ENCODE data around the gene CRB1.

CRB1 gene

DNA sequence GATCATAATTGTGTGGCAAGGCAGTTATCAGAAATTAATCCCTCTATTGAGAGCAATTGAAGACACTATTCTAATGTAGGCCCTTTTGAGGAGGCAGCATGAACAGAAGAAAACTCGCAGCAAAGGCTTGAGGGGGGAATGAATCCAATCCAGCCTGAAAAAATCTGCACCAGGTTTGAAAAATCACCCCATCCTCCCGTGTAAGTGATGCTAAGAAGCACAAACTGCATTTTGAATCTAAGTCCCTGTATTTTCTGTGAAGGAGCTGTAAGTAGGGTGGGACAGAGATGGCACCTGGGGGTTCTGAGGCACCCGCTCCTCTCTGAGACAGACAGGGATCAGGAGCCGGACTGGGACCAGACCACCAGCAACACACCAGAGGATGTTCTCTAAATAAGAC is at the start of gene CRB1:
Gene CRB1 (plus strand): TSS at position 241 of the 400 bp plus-strand sequence. CDS start 161 bp downstream, outside the sequence.
- DNase-seq (ENCODE audit: low read depth in 2 of 2), result no peak

- no peak for DNase-seq (ENCODE audit: low read depth in 2 of 2)
These were observed 49.2 kb upstream of the CRB1 start for GRCh38 chr1:197218857-197219256.

DNA sequence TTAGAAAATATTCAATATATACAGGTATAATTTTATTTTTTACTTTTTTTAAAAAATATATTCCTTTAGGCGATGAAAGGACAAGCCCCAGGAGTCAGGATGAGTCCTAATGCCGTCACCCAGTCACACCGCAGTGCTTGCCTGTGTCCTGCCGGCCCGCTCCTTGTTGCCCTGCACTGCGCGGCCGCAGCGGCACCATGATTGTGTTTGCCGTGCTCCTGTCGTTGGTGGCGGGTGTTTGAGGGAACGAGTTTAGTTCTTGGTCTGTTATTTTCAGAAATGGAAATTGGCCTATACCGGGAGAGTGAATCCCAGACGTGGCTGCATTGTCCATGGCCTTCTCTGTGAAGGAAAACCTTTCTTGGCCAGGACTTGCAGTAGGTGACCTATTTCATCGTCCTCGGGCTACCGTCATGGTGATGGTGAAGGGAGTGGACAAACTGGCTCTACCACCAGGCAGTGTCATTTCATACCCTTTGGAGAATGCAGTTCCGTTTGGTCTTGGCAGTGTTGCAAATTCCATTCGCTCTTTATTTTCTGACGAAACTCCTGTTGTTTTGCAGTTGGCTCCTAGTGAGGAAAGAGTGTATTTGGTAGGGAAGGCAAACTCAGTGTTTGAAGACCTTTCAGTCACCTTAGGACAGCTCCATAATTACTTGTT is 45.9 kb upstream of the CRB1 start:
- DNase-seq (ENCODE audit: low read depth in 2 of 2), result no peak

- DNase-seq (ENCODE audit: low read depth in 2 of 2), result no peak
These were observed 45.3 kb upstream of the CRB1 start for GRCh38 chr1:197222780-197223179.

DNA sequence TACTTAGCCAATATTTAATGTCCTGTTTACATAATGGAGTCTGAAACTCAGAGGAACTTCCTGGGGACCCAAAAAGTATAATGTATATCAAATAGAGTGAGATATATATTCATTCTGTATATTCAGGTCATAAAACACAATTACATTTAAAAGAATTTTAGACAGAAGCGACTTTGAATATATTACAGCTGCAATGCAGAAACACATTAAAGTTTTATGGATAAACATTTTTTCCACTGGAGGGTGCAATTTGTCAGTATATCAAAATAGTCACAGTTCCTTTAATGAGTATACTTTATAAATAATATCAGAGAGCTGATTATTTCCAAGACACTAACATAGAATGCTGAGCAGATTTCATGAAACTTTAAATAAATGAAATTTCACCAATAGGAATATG is 43.9 kb upstream of the CRB1 start:
- DNase-seq (ENCODE audit: low read depth in 2 of 2), result no peak

GRCh38 chr1:197225611-197226010 is 42.4 kb upstream of the CRB1 start:
- no peak for DNase-seq (ENCODE audit: low read depth in 2 of 2)

DNA sequence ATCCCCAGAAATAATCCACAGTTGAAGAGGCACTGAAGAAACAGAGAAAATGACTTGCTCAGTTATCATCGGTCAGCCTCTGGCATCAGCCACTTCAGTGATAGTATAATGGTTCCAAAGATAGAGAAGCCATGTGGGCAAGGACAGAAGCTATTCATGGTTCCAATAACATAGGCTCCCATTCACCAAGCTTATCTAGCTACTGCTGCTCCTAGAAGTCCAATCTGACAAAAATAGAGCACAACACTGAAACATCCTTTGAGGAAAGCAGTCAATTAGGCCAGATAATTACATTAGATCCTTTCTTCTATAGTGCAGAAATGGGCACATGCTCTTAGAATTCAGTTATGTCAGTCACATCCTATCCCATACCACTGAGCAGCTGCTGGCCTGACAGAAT is 33.5 kb upstream of the CRB1 start:
- no peak for DNase-seq (ENCODE audit: low read depth in 2 of 2)

DNA sequence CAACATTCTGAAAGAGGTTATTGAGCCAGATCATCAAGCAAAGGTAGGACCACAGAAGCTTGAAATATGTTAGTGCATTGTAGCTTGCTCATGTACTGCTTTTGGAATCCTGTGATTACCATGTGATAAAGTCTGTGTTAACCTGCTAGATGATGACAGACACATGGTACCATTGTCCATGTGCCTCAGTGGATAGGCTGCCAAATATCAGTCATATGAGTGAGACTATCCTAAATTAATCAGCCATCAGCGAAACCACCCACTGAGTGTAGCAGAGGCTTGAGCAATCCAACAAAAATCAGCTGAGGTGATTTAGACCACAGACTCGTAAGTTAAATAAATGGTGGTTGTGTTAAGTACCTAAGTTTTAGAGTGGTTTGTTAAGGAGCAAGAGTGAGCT is 32.7 kb upstream of the CRB1 start:
- no peak for DNase-seq (ENCODE audit: low read depth in 2 of 2)

DNA sequence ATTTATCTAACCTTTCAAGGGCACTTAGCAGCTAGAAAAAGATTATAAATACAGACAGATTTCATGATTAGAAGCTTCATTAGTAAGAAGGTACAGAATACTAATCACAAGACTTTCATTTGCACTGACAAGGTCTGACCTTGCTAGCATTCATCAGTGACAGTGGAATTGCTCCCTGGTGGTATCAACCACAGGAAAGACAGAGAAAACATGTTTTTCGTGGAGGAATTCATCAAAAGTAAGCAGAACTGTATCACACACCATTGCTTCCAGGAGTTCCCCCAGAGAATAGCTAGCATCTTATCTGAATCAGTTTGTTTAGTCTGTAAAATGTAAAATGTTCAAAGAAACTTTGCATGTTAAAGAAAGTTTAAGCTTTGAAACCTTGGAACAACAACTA is 20.6 kb upstream of the CRB1 start:
- DNase-seq (ENCODE audit: low read depth in 2 of 2), result no peak

GRCh38 chr1:197249324-197249723 is 18.7 kb upstream of the CRB1 start:
- DNase-seq (ENCODE audit: low read depth in 2 of 2), result no peak

- no peak for DNase-seq (ENCODE audit: low read depth in 2 of 2)
These were observed 17.4 kb upstream of the CRB1 start for GRCh38 chr1:197250616-197251015.

GRCh38 chr1:197252973-197253372 is 15.1 kb upstream of the CRB1 start:
- no peak for DNase-seq (ENCODE audit: low read depth in 2 of 2)

DNA sequence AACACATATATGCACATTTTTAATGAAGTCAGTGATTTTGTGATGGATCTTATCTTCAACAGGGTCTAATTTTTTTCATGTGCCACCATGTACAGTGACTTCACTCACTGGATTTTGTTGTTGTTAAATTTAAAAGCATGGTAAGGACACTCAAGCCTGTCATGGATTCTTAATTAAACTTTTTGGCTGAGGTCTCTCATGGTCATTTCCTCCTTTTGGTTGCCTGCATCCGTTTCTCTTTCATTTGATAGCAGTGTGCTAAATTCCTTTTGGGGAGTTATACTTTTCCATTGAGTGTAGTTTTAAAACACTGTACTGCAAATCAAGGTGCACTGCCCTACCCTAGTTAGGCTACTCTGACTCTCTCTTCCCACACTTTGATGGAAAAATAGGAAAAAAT is 13.2 kb upstream of the CRB1 start:
- no peak for DNase-seq (ENCODE audit: low read depth in 2 of 2)

- no peak for DNase-seq (ENCODE audit: low read depth in 2 of 2)
These were observed 3.0 kb upstream of the CRB1 start for GRCh38 chr1:197264936-197265567.

DNA sequence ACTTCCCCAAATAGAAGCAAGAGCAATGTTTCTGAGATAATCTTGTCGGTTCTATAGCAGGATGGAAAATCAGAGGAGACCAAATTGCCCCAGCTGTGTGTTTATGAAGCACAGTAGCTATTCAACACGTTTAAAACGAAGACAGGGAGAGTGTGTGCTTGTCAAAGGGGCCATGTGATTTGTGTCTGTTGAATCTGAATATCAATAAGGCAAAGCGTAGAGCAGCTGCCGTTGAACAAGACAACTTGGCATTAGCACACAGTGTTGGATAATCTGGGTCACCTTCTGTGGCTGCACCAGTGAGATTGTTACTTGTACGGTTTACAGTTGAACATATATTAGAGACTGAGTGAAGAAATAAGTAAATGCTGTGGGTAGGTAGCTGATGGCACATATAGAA is 1.0 kb downstream of the CRB1 start:
- no peak for DNase-seq (ENCODE audit: low read depth in 2 of 2)

- no peak for DNase-seq (ENCODE audit: low read depth in 2 of 2)
These were observed 4.7 kb downstream of the CRB1 start for GRCh38 chr1:197272791-197273190.

GRCh38 chr1:197277166-197277565 is 9.1 kb downstream of the CRB1 start:
- no peak for DNase-seq (ENCODE audit: low read depth in 2 of 2)

DNA sequence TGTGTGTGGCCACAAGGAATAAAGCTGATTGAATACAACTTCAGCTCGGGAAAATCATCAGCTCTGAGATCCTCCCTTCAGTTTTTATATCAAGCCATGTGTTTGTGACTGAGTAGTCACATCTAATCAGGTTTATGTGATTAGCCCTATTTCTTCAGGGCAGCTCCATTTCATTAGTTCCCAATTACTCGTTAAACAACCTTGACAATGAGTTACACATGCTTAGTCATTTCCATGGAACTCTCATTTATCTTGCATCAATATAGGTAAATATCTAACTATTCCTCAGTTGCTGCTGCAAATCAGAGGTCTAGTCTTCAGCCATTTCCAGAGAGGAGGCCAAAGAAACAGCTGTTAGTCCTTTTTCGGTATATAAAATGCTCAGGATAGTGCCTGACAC is 16.3 kb downstream of the CRB1 start:
- DNase-seq (ENCODE audit: low read depth in 2 of 2), result no peak

DNA sequence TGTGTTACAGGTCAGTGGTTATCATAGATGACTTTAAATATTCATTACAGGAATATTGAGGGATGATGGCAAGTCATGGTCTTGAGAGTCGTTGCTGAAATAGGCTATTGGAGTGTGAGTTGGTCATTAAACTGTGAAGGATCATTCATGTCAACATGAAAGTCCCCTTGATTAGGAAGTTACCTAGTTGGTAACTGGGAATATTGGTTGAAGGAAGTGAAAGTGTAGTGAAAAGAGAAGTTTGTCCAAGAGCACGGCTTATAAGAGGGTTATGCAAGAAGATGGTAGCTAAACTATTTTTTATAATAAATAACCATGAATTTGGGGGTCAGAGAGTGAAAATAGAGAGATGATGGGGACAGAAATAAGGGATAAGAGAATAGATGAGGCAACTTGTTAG is 16.9 kb downstream of the CRB1 start:
- DNase-seq (ENCODE audit: low read depth in 2 of 2), result no peak

DNA sequence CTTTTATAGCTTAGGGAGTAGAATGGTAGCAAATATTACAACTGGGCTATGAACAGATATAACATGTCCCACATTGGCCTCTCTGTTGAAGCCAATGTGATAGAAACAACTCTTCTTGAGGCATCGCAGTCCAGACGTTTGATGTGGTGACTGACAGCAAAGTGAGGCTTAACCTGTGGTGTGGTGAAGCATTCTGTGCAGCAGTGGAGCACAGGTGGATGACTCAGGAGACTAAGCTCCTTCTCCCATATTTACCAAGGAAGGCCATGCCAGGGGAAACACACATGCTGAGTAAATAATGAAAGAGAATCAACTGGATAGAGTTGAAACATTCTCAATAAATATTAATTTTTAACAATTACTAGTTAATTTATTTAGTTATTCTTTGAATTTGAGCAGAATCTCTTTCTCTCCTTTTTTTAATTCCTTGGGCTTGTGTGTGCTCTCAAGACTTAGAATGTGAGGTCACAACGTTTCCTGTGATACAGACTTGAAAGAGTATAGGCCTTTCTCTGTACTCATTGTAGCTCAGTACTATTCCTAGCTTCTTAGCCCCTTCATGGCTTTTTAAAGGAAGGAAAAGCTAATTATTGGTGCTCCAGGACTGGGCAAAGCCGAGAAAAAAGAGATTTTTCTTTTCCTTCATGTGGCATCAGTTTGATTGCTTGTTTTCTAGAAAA is 17.6 kb downstream of the CRB1 start:
- DNase-seq (ENCODE audit: low read depth in 2 of 2), result no peak

- DNase-seq (ENCODE audit: low read depth in 2 of 2), result no peak
These were observed 18.6 kb downstream of the CRB1 start for GRCh38 chr1:197286634-197287033.

GRCh38 chr1:197287863-197288262 is 19.8 kb downstream of the CRB1 start:
- no peak for DNase-seq (ENCODE audit: low read depth in 2 of 2)

- DNase-seq (ENCODE audit: low read depth in 2 of 2), result no peak
These were observed 34.7 kb downstream of the CRB1 start for GRCh38 chr1:197302775-197303174.

Data from stimulated activated CD8-positive, alpha-beta memory T cell treated with anti-CD3 and anti-CD28 coated beads, Interleukin-15, amount 100 ng/mL, for 48 hours (primary cell).